ENCODE results near the gene GUCY2D.
"Not testable (repeated sequence)": the region's sequence is repeated elsewhere in the genome, so short reads cannot be mapped to it uniquely, and the experiment has no call there.

Gene GUCY2D

DNA sequence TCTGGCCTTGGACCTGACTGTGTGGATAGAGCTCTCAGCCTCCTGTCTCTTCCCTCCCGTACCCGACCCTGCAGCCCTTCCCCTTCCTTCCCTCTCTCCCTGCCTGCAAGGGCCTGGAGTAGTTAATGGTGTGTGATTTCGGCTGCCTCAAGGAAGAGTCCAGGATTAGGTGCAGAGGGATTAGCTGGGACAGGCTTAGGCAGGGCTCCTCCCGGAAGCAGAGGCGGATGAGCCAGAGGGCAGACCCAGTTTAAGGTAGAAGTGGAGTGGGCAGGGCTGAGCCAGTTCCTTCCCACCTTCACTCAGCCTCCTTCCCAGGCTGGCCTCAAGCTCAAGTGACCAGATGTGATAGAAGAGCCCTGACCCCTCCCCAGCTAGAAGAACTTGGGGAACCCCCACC, 16.8 kb downstream of the GUCY2D start:
- no peak for DNase-seq

DNA sequence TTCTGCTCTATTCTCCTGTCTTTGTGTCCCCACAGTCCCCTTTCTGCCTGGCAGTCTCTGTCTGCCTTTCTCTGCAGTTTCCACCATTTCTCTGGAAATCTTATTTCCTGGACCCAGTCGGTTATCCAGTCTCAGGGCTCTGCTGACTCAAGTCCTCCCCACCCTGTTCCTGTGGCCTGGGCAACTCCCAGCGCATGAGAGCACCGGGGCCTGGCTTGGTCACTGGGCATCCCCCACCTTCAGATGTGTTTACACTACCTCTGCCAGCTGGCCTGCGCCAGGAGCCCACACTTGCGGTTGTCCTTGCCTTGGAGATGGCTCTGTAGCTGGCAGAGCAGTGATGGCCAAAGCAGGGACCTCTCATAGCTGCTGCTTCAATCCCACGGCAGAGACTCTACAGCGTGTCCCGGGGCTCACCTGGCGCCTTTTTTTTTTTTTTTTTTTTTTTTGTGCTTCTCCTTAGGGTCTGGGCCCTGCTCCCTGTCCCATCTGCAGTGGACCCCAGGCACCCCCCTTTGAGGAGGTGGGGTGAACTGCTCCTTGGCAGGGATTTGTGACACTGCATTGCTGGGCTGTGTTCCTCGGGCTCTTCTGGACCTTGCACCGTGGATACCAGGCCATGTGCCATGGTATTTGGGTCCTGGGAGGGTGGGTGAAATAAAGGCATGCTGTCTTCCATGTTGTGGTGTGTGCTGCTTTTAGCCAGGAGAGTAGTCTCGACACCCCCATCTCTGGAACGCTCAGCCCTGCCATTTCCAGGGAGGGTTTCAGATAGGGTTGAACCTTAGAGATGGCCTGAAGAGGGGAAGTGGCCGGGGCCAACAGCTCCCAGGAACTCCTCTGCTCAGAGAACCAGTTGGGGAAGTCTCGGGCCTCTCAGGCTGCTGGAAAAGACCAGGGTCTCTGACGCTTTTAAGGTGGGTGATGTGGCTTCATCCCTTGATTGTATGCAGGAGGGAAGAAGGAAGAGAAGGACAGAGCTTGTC, 17.5 kb downstream of the GUCY2D start:
- DNase-seq: no peak

GRCh38 chr17:8020776-8021564, 18.6 kb downstream of the GUCY2D start:
- no peak for DNase-seq

GRCh38 chr17:8021565-8022359, 19.3 kb downstream of the GUCY2D start:
- no peak for DNase-seq

GRCh38 chr17:8022360-8023003, 20.1 kb downstream of the GUCY2D start:
- no peak for DNase-seq

- DNase-seq: not testable (repeated sequence)
Observed at GRCh38 chr17:8024161-8024560, 21.7 kb downstream of the GUCY2D start.

- no peak for DNase-seq
Observed at GRCh38 chr17:8025176-8025911, 22.9 kb downstream of the GUCY2D start.

DNA sequence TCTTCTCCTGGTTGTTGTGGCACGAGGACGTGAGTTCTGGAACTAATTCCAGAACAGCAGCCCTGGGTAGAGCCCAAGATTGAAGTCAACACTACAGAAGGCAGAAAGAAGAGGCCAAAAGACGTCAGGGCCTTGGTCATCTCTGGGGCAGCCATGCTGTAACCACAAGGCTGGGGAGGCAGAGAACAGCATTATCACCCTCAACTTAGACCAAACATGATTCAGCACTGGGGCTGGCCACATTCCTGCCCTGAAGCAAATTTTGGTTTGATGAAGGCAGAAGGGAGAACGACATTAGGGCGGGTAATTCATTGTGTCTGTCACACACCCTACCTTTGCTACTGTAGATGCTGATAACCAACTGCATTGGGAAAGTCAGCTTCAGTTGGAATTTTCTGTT, 26.7 kb downstream of the GUCY2D start:
- DNase-seq: no peak

DNA sequence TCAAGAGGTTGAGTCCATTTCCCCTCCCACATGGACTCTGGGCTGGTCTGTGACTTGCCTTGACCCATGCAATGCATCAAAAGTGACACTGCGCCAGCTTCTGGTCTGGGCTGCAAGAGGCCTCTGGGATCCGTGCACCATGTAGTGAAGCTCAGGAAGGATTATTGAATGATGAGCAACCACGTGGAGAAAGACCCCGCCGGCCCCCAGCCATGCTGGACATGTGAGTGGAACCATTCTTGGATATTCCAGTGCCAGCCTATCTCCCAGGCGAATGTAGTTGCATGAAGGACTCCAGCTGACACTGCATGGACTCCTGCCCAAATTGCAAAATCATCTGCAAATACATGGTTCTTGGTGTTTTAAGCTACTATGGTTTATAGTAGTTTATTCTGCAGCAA, 28.8 kb downstream of the GUCY2D start:
- no peak for DNase-seq

DNA sequence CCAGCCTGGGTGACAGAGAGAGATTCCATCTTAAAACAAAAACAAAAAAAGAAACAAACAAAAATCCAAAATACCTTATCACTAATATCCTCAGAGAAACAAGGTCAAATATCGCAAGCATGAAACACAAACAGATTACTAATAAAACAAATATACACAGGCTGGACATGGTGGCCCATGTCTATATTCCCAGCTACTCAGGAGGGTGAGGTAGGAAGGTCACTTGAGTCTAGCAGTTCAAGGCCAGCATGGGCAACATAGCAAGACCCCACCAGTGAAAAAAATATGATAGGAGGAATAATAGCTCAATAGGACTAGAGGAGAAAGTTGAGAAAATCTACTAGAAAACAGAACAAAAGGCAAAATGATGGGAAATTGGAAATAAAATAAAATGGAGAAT, 29.5 kb downstream of the GUCY2D start:
- no peak for DNase-seq

- no peak for DNase-seq
Observed at GRCh38 chr17:8032442-8032841, 30.0 kb downstream of the GUCY2D start.

- no peak for DNase-seq
Observed at GRCh38 chr17:8038954-8039610, 36.7 kb downstream of the GUCY2D start, which contains the start of gene ALOX15B. Gene ALOX15B (plus strand): TSS chr17:8039059. CDS start chr17:8039156, 97 bp downstream.

- DNase-seq: no peak
Observed at GRCh38 chr17:8039611-8040168, 37.3 kb downstream of the GUCY2D start.

- DNase-seq: no peak
Observed at GRCh38 chr17:8041249-8041928, 39.0 kb downstream of the GUCY2D start.

GRCh38 chr17:8041979-8042378, 39.6 kb downstream of the GUCY2D start:
- no peak for DNase-seq

GRCh38 chr17:8044819-8045810, 42.7 kb downstream of the GUCY2D start:
- DNase-seq: no peak

- no peak for DNase-seq
Observed at GRCh38 chr17:8046306-8046928, 44.0 kb downstream of the GUCY2D start.
